SW480 (cell line): ENCODE results near the gene SLFN12L.
"Not testable (repeated sequence)": the region's sequence is repeated elsewhere in the genome, so short reads cannot be mapped to it uniquely, and the experiment has no call there.

ENCODE experiments used
- DNase-seq: peaks from one replicate; pipeline ENCODE4 v3.0.0-alpha.2; 2016; ENCODE audit warnings: low spot score

Gene SLFN12L

DNA sequence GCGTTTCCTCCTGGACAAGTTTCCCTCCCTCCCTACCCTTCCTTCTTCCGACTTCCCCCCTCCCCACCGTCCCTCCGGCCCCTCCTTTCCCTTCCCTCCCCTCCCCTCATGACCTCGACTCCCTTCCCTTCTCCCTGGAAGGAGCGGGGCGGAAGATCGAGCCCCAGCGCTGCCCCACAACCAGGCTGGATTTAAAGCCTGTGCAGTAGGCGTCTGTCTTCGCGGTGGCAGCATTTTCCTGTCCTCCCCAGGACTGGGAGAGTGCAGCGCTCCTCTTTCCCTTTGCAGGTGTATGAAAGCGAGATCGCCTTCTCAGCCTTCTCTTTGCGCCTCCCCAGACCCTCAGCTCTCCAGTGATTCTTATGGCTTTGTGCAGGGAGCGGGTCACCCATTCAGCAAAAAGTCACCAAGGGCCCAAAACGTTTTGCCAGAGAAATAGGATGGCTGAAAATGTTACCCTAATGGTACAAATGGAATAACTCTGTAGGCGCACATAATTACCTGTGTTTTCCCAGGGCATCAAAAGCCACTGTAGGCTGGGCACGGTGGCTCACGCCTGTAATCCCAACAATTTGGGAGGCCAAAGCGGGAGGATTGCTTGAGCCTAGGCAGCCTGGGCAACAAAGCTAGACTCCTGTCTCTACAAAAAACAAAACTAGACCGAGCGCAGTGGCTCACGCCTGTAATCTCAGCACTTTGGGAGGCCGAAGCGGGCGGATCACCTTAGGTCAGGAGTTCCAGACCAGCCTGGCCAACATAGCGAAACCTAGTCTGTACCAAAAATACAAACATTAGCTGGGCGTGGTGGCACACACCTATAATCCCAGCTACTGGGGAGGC, 40.8 kb downstream of the SLFN12L start:
- DNase-seq, result no peak

GRCh38 chr17:35493040-35493439, 44.4 kb downstream of the SLFN12L start:
- no peak for DNase-seq

DNA sequence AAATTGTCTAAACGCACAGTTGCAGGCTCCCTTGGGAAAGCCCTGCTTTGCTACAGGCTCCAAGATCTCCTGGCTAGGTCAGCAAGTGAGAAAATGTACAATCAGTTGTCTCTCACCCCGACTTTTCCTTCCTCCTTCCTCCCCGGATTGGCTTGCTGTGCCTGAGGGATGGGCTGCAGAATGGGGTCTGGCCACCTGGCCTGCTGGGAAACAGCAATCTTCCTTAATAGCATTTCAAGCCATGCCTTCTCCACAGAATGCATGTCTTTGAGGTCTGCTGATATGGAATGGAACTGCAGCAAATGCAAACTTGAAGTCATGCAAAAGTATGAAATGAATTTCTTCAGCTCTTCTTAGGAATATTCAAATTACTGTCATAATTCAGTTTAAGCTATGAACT, 46.1 kb downstream of the SLFN12L start:
- no peak for DNase-seq

DNA sequence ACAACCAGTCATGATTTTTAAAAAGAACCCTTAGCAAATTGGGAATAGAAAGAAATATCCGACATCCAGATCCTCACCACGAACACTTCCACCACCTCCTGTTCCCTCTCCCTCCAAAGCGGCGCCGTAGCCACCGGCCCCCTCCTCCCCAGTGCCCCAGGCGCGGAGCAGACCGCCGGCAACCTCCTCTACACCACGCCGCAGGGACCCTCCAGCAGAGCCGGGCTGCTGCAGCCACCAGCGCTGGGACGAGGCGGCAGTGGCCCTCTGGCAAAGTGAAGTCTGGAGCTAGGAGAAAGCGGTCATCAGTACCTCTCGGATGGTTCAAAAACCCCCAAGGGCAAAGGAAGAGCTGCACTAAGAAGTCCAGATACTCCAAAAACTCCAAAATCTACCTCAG, 47.5 kb downstream of the SLFN12L start:
- DNase-seq, result no peak

DNA sequence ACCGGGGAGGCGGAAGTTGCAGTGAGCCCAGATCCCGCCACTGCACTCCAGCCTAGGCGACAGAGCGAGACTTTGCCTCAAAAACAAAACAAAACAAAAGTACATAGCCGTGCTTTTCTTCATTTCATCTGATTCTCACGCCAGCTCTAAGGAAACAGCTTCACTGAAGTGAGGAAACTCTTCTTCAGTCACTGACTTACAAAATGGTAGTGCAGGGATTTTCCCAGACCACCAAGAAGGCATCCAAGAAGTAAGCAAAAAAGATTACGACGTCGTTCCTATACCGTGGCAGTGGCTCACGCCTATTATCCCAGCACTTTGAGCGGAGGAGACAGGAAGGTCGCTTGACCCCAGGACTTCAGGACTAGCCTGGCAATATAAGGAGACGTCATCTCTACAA, 48.5 kb downstream of the SLFN12L start:
- DNase-seq, result no peak

DNA sequence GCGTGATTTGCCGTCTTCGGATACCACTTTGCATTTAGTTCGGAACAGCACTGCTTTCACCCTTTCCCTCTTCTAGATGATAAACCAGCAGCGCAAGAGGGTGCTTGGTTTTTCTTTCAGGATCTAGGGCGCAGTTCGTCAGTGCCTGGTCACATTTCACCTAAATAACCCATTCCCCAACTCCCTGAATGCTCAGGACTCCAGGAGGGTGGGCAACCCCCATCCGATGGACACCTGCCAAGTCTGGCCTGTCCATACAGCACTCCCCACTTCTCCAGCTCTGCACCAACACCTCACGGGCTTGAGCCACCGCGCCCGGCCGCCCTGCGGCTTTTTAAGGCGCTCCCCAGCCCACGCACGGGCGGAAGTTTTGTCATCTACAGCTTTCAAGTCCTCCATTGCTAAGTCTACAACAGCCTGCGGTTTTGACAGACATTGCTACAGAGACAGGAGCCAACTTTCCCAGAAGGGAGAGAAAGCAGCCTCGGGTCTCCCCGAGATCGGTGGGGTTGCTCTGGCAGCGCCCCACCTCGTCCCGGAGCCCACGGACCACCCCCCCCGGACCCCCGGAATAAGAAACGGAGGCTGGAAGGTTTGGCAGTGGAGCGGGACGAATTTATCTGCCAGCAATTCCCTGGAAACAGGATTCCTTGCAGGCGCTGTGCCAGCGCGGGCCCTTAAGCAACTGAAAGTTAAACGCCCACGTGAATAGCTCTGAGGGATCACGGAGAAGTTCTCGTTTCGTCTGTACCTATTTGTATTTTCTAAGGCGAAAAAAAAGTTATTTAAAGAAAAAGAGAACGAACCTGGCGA, 50.4 kb downstream of the SLFN12L start:
- DNase-seq, result peak; percentile 80

- DNase-seq, result no peak
These were observed 58.2 kb downstream of the SLFN12L start for GRCh38 chr17:35479271-35479670.

DNA sequence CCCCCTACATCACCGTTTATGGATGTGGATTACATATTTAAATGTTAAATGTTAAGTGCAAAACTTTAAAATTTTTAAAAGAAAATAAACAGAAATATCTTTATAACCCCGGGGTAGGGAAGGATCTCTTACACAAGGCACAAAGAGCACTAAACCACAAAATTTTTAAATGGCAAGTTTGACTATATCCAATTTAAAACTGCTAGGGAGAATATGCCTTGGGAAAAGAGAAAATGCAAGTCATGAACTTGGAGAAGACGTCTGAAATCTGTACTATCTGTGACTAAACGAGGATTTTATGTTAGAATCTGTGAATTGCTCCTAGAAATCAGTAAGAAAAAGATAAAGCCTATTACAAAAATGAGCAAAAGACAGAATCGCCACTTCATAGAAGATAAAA, 60.2 kb downstream of the SLFN12L start:
- no peak for DNase-seq

DNA sequence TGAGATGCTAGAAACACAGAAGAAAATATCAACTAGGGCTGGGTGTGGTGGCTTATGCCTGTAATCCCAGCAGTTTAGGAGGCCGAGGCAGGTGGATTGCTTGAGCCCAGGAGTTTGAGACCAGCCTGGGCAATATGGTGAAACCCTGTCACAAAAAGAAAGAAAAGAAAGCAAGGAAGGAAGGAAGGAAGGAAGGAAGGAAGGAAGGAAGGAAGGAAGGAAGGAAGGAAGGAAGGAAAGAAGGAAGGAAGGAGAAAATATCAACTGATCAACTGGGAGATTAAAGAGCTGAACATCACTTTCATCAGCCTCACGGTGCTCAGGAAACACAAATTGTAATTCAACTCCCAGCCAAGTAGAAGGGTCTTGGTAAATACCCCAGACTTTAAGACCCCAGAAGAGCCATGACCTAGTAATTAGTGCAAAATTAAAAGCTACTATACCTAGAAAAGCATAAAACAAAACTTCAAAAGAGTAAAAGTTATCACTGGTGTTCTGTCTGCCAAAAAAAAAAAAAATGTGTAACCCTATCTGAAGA, 61.1 kb downstream of the SLFN12L start:
- DNase-seq, result no peak

GRCh38 chr17:35468475-35468874, 69.0 kb downstream of the SLFN12L start:
- DNase-seq, result no peak

DNA sequence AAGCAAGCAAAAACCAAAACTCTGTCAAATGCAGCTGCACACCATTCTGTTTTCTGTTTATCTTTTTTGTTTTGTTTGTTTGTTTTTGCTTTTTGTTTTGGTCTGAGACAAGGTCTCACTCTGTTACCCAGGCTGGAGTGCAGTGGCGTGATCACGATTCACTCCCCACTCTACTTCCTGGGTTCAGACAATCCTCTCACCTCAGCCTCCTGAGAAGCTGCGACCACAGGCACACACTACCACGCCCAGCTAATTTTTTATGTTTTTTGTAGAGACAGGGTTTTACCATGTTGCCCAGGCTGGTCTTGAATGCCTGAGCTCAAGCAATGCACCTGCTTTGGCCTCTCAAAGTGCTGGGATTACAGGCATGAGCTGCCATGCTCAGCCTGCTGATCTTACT, 69.7 kb downstream of the SLFN12L start:
- no peak for DNase-seq

DNA sequence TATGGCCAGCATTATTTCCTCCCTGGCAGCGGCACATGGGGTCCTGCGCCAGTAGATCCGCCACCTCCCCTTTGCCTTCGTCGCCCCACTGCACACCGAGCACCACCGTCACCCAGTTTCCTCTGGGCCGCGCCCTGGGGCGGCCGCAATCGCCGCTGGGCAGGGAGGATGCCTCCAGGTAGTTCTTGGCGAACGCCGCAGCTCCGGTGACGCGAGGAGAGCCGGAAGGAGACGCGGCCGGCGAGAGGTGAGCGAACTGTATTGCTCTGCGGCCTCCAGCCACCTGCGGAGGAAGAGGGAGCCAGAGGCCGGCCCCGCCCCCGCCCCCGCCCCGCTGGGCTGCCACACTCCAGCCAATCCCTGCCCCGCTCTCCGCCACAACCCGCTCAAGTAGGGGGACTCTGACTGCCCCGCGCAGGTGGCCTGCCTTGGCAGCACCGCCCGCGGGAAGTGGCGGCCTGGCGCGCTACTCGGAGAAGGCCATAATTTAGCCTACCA, 77.1 kb downstream of the SLFN12L start:
- DNase-seq, result peak; percentile 85

DNA sequence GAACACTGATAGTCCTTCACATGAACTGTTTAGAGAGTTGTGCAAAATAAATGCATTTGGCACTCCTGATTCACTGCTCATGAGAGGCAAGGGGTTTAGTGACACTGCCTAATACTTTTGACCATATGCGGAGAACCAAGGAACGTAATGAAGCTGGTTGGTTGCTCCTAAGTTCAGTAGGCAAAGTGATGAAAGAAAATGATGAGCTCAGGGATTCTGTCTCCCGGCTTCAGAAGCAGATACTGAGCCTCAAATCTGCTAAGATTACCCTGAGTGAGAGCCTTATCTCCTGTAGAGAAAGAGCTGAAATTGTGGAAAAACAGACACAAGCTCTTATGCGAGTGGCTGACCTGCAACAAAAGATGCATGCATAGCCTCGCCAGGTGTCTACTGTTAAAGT, 83.4 kb downstream of the SLFN12L start:
- DNase-seq, result not testable (repeated sequence)

DNA sequence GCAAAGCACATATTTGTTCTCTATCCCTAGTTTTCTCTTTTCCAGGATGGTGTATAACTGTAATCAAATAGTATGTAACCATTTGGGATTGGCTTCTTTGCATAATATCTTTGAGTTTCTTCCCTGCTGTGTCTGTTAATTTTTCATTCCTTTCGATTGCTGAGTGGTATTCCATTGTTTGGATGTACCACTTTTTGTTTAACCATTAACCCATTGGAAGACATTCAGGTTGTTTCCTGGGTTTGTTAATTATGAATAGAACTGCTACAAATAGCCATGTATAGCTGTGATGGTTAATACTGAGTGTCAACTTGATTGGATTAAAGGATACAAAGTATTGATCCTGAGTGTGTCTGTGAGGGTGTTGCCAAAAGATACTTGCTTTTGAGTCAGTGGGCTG, 84.3 kb downstream of the SLFN12L start:
- no peak for DNase-seq

DNA sequence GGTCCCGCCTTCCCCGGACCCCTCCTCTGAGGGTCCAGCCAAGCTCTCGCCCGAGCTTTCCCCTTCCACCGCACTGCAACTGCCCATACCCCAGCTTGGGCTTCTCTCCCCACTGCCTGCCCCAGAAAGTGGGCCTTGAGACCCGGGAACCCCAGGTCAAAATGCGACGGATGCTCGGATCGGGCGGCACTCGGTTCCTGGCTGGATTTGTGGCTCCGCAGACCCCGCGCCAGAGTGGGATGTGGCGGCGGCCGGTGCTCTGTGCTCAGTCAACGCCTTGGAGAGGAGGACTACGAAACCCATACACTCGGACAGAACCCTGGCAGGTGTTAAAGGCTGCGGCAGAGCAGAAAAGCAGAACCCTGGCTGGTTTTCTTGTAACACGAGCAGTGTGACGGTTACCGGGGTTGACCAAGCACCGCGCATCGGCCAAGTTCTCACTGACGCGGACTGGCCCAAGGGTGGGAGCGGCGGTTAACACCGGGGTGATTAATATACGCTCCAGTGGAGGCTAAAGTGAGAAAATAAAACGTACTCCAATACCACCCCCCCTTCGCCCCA, 88.0 kb downstream of the SLFN12L start:
- DNase-seq, result no peak

DNA sequence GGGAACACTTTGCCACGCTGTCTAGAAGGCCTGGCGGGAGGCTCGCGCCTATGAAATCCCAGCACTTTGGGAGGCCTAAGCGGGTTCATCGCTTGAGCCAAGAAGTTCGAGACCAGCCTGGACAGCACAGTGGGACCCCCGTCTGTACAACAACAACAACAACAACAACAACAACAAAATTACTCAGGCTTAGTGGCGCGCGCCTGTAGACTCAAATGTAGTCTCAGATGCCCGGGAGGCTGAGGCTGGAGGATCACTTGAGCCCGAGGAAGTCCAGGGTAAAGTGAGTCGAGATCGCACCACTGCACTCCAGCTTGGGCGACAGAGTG, 88.6 kb downstream of the SLFN12L start:
- DNase-seq, result no peak

GRCh38 chr17:35448214-35448898, 89.1 kb downstream of the SLFN12L start, which contains the start of gene SLFN13:
Gene SLFN13 (minus strand): TSS chr17:35448766. CDS start chr17:35445680, 3,086 bp downstream.
- no peak for DNase-seq

- DNase-seq, result no peak
These were observed 90.0 kb downstream of the SLFN12L start for GRCh38 chr17:35447499-35447898.

GRCh38 chr17:35438433-35438832, 99.0 kb downstream of the SLFN12L start:
- DNase-seq, result no peak

DNA sequence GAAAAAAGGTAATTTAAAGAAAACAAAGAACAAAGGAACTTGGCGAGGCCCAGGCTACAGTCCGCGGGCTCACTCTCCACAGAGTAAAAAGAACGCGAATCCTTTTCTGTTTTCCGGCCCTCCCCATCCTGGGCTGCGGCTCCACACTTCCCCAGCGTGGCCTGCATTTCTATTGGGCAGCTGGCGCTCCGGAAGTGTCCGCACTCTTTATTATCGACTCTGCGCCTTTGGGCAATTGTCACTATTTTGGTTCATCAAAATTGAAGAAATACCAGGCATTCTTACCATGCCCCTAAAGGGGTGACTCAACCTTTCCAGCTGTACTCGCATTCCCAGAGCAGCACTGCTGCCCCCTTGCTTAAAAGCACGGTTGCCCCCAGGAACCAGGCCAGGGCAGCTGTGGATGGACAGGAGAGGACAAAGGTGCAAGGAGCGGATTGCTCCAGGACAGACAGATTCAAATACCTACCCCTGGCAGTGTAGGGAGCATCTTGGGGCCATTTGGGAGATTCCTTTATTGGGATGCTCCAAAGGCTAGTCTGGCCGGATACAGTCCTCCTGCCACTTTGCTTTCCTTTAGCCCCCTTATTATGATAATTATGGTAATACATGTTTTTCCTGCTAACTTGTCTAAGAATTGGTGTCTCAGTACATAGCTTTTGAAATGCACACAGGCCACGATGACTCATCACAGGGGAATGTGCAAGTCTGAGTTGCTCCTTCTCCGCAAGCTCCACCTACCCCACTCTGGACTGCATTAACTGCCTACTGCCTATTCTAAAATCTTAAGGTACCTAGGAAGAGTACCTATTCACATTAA, 104.2 kb downstream of the SLFN12L start:
- DNase-seq, result peak; percentile 96
